Left renal pelvis (tissue), 4 donors: ENCODE data around the gene TOR4A. TPM values are rescaled to one million over a fixed set of nuclear protein-coding genes. Genes with fewer than 3 reads are reported as not detected.

ENCODE experiments used
- DNase-seq, 4 donors: peaks; one replicate each; pipeline ENCODE4 v3.0.0-alpha.2; 2013; ENCODE audit warnings: low read depth in 4 of 4, low spot score in 3 of 4
- polyA plus RNA-seq, 4 donors: library from polyadenylated mRNA; unstranded; fragments of 120-200 nt; gene quantifications; one replicate each; pipeline ENCODE4 v1.2.1, GENCODE V29; 2013; ENCODE audit not compliant: insufficient read length in 4 of 4

TOR4A gene
- 1 to 10 TPM; 3.0 to 5.8 (median 4.9) TPM for polyA plus RNA-seq

GRCh38 chr9:137277329-137278041 lies at the start of gene TOR4A:
Gene TOR4A, plus strand, starts transcription at chr9:137277726. Its CDS starts 964 bp downstream, at chr9:137278690.
- no peak for DNase-seq

GRCh38 chr9:137227853-137228505 lies 49.5 kb upstream of the TOR4A start:
- DNase-seq, result no peak

- no peak for DNase-seq
Measured at GRCh38 chr9:137228506-137228967, 49.0 kb upstream of the TOR4A start.

GRCh38 chr9:137228968-137229896 lies 48.3 kb upstream of the TOR4A start:
- no peak for DNase-seq

GRCh38 chr9:137229903-137230704 lies 47.4 kb upstream of the TOR4A start:
- DNase-seq, result no peak

GRCh38 chr9:137230705-137231371 lies 46.7 kb upstream of the TOR4A start, which contains the start of gene SLC34A3:
Gene SLC34A3, plus strand, starts transcription at chr9:137230901. Its CDS starts 802 bp downstream, at chr9:137231703.
- DNase-seq, result no peak

- no peak for DNase-seq
Measured at GRCh38 chr9:137231372-137232039, 46.0 kb upstream of the TOR4A start.

GRCh38 chr9:137232101-137232500 lies 45.4 kb upstream of the TOR4A start:
- no peak for DNase-seq

GRCh38 chr9:137232510-137232909 lies 45.0 kb upstream of the TOR4A start:
- DNase-seq, result no peak

- no peak for DNase-seq
Measured at GRCh38 chr9:137233143-137233980, 44.2 kb upstream of the TOR4A start.

GRCh38 chr9:137234055-137234697 lies 43.4 kb upstream of the TOR4A start:
- DNase-seq, result no peak

- no peak for DNase-seq
Measured at GRCh38 chr9:137234758-137235423, 42.6 kb upstream of the TOR4A start.

GRCh38 chr9:137235424-137236237 lies 41.9 kb upstream of the TOR4A start:
- no peak for DNase-seq

GRCh38 chr9:137236238-137236935 lies 41.1 kb upstream of the TOR4A start:
- peak; percentile 47 to 68 (median 58) for DNase-seq

GRCh38 chr9:137236936-137237421 lies 40.5 kb upstream of the TOR4A start:
- DNase-seq, result no peak
